Activated CD4-positive, alpha-beta T cell treated with anti-CD3 and anti-CD28 coated beads for 48 hours (primary cell): ENCODE data around the gene RIN3.
"Not testable (repeated sequence)": the region's sequence is repeated elsewhere in the genome, so short reads cannot be mapped to it uniquely, and the experiment has no call there.

Experiments used
- DNase-seq: peaks from one replicate; pipeline ENCODE4 v3.0.0-alpha.2; 2020

Gene RIN3

DNA sequence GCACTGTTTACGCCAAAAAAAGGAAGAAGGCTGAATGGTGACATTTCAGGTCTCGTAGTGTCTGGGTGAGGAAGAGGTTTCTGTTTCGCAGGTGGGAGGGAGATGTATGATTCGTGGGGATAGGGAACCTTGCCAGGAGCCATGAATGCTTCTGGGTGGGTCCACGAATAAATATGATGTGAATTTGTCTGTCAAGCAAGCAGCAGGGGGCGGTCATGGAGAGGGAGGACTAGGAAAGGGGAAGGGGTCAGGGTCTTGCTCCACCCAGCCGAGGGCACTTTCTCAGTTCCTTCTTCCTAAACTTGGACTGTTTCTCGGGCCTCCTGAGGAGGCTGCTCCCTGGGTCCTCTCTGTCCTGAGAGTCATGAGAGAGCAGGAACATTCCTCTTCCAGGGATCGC is 162.4 kb downstream of the RIN3 start:
- no peak for DNase-seq

DNA sequence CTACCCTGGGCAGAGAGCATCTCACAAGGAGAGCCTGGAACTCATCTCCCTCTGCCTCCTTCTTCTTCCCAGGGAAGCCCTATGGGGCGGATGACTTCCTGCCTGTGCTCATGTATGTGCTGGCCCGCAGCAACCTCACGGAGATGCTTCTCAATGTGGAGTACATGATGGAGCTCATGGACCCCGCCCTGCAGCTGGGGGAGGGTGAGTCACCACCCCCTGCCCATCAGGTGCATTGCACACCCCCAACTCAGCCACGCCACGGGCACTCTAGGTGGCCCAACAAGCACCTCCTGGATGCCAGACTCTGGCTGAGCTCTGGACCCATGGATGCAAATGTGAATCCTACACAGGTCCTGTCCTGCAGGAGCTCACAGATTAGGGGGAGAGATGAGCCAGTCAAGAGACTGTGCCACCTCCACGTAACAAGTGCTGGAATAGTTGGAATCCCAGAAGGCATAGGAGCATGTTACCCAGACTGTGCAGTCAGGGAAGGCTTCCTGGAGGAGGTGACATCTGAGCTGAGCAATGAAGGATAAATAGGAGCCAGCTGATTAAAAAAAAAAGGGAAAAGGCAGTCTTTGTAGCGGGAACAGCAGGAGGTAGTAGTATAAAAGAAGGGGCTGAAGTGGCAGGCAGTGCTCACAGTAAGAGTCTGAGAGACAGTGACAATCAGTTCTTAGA is 163.0 kb downstream of the RIN3 start:
- no peak for DNase-seq

DNA sequence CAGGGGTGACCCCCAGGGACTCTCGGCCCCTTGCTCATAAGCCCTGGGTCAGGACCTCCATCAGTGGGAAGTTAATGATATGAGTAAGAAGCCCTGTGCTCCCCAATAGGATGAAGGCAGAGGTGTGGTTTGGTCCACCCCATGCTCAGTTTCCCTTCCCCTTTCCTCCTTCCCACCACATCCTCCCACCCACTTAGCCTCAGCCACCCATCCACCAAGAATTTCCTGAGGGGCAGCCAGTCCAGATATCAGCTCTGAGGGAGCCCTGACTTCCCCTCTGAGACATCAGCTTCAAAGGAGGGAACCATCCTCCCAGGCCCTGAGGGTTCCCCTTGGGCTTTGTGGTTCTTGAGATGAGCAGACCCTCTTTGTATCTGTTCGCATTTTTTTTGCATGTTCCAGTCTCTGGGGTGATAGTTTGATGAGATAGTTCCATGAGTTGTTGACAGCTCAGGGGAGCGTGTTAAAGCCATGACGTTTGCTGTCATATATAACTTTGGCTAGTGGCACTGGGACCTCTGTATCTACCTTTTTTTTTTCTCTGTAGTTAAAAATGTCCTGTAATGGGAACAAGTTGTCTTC is 163.6 kb downstream of the RIN3 start:
- DNase-seq = peak; percentile 83

DNA sequence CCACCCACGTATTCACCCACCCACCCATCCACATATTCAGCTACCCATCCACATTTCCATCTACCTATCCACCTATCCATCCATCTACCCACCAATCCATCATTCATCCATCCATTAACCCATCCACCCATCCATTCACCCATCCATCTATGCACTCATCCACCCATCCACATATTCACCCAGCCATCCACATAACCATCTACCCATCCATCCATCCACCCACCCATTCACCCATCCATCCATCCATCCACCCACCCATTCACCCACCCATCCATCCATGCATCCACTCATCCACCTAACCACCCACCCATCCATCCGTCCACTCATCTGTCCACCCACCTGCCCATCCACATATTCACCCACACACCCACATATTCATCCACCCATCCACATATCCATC is 164.4 kb downstream of the RIN3 start:
- DNase-seq = no peak

DNA sequence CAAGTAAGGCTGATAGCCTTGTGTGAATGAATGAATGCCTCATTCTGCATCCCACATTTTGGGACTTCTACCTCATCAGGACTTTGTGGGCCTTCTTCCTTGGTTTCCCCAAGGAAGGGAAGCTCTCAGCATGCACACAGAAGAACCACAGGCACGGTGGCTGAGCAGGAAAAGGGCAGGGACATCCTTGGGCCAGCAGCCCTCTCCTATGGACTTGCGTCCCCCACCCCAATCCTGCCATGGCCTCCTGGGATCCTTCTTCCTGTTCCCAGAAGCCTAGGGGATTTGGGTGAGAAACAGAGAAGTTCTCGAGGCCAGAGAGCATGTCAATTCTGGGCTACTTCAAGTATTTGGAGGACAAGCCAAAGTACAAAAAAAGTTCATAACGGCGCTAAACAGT is 165.2 kb downstream of the RIN3 start:
- DNase-seq = no peak

DNA sequence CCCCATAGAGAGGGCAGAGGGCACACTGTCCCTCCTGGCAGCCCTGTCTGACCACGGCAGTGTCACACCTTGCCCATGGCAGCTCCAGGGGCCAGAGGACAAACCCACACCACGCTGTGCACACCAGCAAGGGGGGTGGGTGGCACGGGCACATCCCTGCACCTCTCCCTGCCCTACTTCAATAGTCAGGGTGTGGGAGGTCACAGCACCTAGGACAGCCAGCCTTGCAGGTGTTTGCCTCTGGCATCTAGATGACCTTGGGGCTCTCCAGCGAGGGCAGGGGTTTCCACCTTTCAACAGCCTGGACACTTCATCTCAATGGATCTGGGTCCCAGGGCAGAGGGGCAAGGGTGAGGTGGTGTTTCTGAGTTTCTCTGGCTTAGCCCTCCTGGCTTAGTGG is 165.7 kb downstream of the RIN3 start:
- DNase-seq = no peak

DNA sequence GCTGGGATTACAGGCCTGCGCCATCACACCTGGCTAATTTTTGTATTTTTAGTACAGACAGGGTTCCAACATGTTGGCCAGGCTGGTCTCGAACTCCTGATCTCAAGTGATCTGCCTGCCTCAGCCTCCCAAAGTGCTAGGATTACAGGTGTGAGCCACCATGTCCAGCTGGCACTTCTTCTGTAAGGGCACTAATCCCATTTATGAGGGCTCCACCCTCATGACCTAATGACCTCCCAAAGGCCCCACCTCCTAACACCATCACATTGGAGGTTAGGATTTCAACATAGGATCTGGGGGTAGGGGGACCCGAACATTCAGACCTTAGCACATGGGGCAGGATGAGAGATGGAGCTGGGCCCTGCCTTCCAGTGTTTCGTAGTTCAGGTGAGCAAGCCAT is 166.7 kb downstream of the RIN3 start:
- DNase-seq = not testable (repeated sequence)

DNA sequence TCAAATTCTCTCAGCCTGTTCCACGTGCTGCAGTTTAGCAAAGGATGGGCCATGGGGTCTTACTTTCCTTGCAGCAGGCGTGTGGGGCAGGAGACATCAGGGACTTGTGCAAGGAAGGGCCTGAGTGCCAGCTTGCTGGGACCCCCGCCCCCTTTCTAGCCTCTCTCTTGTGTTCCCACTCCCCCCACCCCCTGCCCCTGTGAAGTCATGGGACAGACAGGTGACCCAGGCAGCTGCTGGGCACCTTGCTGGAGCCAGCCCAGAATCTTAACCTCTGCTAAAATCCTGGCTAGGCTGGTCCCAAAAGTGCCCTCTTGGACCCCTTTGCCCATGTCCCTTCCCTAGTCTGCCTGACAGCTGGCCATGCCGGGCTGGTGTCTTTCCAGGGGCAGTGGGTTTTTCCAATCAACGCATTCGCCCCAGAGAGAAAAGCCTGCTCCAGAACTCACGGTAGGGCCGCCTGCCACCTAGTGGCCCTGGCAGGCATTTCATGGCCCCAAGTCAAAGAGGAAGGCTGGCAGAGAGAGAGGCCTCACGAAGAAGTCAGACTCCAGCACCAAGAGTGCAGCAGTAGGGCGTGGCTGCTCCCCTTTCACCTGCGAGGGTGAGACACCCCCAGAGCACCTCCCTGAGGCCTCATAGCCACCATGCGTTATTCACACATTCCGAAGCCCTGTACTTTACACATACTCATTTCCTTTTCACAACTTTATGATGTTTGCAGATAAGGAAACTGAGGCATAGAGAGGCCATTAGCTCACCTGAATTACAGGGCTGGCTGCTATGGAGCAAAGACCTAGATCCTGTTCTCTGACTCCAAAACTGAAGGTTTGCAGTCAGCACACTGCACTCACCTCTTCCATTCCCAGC is 167.4 kb downstream of the RIN3 start:
- peak; percentile 83 for DNase-seq

DNA sequence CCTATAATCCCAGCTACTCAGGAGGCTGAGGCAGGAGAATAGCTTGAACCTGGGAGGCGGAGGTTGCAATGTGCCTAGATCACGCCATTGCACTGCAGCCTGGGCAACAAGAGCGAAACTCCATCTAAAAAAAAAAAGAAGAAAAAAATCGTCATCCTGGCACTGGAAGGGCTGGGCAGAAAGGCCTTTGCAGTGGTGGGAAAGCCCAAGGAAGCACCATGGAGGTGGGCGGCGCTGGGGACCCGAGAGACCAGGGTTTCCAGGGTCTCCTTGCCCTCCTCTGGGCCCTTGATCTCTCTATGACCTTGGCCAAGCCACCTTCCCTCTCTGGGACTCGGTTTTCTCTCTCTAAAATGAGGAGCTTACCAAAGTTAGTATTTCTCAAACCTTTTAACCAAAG is 169.5 kb downstream of the RIN3 start:
- DNase-seq = no peak

DNA sequence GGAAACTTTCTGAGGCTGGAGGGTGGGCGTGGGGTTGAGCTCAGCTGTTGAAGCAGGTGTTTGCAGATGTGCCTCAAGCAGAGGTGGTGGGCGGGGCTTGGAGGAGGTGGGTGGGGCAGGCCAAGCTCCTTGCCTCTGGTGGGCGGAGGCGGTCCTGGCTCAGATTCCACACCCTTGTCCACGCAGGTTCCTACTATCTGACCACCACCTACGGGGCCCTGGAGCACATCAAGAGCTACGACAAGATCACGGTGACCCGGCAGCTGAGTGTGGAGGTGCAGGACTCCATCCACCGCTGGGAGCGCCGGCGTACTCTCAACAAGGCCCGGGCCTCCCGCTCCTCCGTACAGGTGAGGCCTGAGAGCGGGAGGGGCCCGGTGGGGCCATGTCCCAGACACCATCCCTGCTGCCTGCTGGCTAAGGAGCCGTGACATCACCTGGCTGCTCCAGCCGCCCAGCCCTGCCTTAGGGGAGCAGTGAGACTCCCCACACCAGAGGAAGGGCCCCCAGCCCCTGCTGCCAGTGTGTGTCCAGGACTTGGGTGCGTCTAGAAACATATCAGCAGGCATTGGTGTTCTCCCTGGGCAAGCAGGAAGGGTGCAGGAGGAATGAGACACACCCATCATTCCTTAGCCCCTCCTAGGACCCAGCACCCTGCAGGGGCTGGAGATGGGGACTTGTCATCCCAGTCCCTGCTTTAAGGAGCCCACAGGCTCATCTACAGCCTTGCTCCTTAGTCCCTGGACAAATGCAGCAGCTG is 171.4 kb downstream of the RIN3 start:
- DNase-seq = no peak

DNA sequence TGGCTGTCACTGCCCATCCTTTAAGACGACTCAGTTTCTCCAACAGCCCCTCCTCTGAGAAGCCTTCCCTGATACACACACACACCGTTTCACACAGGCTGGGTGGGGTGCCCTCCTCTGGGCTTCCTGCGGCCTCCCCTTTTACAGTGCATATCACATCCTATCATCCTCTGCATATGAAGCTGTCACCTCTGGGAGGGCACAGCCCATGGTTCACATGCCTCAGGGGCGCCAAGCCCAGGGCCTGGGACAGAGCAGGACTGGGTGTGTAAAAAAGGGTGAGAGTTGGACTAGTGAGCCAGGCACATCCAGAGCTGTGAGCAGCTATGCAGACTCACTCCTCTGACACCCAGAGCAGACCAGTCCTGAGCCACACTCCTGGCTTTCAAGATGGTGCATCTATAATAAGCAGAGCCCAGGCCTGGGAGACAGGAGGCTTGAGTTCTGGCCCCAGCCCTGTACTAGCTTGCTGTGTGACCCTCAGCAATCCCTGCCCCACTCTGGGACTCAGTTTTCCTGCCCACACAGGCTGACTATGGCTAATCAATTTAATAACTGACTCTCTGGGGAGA is 172.3 kb downstream of the RIN3 start:
- DNase-seq = no peak

DNA sequence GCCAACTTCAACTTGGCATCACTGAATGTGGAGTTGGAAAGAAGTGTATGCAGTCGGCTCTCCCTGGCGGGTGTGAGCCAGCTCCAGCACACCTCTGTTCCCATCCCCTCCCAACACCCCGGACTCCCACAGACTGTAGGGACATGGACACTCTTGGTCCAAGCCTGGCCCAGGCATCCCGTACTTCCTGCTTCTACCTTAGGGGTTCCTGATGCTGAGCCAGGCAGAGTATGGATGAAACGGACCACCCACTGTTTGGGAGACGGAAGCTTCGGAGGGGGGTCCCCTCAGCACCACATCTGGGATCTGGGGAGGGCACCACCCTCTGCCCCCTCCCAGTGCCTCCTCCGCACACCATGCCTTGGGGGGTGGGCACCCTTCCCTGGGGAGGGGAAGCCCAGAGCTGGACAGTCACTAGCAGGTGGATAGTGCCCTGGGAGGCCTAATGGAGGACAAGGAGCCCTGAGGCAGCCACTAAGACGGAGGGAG is 172.9 kb downstream of the RIN3 start:
- no peak for DNase-seq

DNA sequence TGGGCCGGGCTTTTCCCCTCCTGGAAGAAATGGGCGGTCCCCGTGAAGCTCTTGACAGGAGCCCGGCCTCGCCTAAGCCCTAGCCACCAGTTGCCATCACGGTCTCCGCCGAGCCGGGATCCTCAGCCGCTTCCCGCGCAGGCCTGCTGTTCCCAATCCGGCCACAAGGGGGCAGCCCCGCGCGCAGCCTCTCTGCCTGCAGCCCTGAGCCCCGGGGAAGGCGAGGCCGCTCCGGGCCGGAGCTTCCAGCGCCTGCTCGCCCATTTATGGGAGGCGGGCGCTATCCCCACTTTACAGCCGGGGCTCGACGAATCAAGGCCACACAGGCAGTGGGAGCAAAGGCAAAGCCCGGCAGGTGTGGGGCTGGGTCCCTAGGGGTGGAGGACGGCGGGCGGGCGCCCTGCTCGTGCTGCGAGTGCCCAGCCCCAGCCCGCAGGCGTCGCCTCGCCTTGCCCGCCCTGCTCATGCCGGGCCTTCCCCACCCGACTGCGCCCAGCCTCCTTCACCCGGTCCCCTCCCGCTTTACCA is 173.4 kb downstream of the RIN3 start:
- peak; percentile 74 for DNase-seq

DNA sequence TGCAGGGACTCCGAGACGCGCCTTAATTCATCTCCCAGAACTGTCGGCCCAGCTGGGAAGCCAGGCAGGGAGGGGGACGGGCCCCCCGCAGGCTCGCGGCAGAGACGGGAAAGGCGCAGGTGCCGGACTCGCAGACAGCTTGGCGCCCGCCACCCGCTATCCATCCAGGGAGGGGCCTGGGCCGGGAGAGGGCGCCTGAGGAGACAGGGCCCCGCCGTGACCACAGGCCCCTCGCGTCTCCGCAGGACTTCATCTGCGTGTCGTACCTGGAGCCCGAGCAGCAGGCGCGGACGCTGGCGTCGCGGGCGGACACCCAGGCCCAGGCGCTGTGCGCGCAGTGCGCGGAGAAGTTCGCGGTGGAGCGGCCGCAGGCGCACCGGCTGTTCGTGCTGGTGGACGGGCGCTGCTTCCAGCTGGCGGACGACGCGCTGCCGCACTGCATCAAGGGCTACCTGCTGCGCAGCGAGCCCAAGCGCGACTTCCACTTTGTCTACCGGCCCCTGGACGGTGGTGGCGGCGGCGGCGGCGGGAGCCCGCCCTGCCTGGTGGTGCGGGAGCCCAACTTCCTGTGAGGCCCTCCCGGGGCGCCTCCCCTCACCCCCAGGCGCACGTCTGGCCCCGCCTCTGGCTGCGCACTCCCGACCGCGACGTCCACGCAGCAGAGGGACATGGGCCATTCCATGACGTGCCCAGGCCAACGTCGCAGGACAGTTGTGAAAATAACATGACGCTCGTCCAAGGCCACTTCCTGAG is 174.3 kb downstream of the RIN3 start:
- DNase-seq = no peak

DNA sequence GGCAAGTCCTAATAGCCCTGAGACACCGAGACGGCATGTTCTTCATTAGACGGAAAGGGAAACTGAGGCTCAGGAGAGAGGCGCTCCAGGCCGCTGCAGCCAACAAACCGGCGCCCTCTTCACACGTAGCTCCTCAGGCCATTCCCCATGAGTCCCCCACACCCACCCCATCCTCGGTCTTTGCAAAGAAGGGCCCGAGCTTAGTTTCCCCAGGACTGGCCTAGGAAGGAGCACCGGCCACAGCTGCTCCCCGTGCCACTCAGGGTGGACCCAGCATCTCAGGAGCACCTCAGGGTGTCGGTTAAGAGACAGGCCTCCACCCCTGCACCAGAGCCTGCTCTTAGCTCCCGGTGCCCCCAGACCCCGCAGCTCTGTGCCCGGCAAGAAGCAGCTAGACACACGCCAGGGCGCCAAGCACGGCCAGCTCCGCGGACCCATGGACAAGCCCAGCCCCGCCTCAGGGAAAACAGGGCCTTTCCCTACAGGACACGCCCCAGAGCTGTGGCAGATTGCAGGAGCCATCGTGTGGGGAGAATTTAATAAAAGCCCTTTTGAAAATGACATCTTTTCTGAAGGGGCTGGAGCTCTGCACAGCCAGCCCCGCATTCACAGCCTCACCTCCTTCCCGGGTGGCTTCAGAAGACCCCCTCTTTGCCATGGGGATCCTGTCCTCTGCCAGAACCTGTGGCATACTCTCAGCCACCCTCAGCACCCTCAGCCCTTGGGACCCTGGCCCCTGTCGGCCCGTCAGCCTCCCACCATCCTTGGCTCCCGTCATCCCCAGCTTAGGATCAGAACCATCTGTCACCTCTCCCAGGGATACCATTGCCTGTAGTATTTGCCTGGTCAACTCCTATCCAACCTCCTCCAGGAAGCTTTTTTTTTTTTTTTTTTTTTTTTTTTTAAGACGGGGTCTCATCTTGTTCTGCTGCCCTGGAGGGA is 175.1 kb downstream of the RIN3 start:
- DNase-seq = no peak

DNA sequence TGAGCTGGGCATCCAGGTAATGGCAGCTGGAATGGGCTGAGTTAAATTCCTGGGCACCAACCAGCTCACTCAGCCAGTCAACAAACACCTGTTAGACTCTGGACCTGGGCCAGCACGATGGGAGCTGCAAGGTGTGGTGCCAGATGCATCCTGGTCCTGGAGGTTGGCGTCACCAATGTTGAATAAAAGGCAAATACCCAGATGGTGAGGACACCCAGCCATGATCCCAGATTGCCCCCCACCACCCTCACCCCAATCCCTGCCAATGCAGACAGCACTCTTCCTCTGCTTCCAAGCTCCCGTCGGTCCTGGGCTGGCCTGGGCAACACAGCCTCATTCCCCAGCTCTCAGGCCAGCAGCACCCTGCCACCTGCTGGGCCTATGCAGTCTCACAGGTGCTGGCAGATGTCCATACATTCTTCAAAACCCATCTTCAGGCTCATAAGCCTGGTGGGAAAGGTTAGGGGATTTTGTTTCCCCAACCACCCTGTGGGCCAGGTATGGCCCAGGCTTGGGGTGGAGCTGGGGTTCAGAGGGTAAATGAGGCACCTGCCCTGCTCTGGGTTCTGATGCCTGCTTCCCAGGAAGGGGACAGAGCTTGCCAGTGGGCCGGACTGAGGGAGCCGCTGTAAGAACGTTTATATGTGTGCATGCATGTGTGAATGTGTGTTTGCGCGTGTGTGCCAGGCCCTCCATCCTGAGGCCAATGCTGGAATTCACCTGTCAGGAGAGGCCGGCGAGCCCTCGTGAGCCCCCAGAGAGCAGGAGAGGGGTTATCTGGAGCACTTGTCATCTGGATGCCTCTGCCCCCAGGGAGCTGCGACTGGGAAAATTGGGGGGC is 176.8 kb downstream of the RIN3 start:
- no peak for DNase-seq

DNA sequence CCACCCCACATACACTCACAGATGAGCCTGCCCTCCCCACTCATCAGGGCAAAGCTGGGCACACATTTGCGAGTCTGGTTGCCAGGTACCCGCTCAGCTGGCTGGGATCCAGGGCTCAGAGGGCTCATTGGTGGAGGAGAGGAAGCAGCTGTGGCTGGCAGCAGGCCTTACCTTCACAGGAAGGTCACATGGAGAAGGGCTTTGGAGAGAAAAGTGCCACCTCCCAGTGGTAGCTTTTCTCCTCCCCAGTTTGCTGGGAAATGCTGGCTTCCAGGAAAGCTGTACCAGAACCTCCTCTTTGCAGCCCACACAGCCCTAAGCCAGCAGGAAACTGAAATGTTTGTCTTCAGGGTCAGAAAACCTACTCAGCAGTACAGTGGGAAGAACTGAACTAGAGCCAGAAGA is 179.2 kb downstream of the RIN3 start:
- no peak for DNase-seq

DNA sequence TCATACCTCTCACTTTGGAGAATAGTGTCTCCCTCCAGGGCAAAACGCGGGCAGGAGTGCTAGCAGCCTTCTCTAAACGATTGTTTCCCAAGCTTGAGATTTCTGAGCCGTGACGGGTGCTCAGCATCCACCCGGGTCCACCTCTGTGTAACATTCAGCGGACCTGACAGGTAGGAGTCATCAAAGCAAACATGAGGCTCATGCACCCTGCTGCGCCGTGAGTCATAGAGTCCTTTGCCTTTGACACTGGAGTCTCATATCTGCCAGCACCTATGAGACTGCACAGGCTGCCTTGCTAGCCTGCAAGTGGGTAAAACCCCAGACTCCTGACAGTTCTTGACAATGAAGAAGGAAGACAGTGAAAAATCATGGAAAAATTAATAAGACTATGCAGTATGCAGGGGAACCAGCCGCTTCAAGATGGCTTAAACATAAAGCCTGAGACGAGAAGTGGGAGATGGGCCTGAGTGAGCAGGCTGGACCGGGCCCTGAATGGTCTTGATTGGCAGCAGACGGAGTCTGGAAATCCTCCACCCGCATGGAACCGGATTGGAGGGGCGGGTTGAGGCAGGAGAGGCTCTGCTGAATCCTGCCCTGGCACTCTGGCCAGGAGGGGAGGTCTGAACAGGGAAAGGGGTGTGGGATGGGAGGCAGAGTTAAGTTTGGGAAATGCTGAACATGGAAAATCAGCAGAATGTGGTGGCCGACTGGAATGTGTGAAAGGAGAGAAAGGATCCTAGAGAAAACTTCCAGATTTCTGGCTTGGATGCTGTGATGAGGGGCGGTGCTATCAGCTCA is 180.6 kb downstream of the RIN3 start:
- DNase-seq = peak; percentile 46

DNA sequence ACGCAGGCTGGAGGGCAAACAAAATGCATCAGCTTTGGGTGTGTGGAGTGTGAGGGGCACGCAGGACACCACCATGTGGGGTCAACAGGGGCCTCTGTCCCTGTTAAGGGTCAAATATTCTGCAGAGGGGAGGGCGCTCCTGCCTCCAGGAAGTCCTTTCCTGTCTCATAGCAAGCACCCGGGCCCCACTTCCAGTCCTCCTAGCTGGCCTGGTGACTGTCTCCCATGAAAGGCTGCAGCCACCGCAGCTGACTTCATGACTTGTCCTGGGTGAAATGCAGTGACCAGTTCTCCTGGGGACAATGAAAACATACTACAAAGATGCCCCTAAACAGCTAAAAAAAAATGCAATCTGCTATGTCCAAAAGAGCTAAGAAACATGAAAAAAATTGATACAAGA is 181.2 kb downstream of the RIN3 start:
- DNase-seq = no peak
